ENCODE results near the gene ENTHD1.

ENTHD1 gene

GRCh38 chr22:39893526-39893925 lies at the start of gene ENTHD1:
ENTHD1 (minus strand) TSS chr22:39893760; CDS start chr22:39887748, 6,012 bp downstream.
- no peak for DNase-seq

GRCh38 chr22:39943337-39943736 lies 49.8 kb upstream of the ENTHD1 start:
- DNase-seq = peak; percentile 29

GRCh38 chr22:39942439-39943230 lies 49.1 kb upstream of the ENTHD1 start:
- no peak for DNase-seq

GRCh38 chr22:39941601-39942000 lies 48.0 kb upstream of the ENTHD1 start:
- DNase-seq = peak; percentile 88

GRCh38 chr22:39940757-39941305 lies 47.3 kb upstream of the ENTHD1 start:
- no peak for DNase-seq

- DNase-seq = no peak
Observed at GRCh38 chr22:39939830-39940229, 46.3 kb upstream of the ENTHD1 start.

GRCh38 chr22:39938509-39939111 lies 45.0 kb upstream of the ENTHD1 start:
- DNase-seq = no peak

- DNase-seq = no peak
Observed at GRCh38 chr22:39937906-39938305, 44.3 kb upstream of the ENTHD1 start.

- no peak for DNase-seq
Observed at GRCh38 chr22:39936523-39937145, 43.1 kb upstream of the ENTHD1 start.

- DNase-seq = no peak
Observed at GRCh38 chr22:39935612-39936011, 42.1 kb upstream of the ENTHD1 start.

GRCh38 chr22:39935116-39935515 lies 41.6 kb upstream of the ENTHD1 start:
- no peak for DNase-seq

- no peak for DNase-seq
Observed at GRCh38 chr22:39933741-39934140, 40.2 kb upstream of the ENTHD1 start.

GRCh38 chr22:39932918-39933649 lies 39.5 kb upstream of the ENTHD1 start:
- DNase-seq = no peak

GRCh38 chr22:39932166-39932565 lies 38.6 kb upstream of the ENTHD1 start:
- no peak for DNase-seq

- no peak for DNase-seq
Observed at GRCh38 chr22:39931251-39931650, 37.7 kb upstream of the ENTHD1 start.

GRCh38 chr22:39928536-39929520 lies 35.3 kb upstream of the ENTHD1 start:
- no peak for DNase-seq

GRCh38 chr22:39927544-39927943 lies 34.0 kb upstream of the ENTHD1 start:
- no peak for DNase-seq

GRCh38 chr22:39926753-39927152 lies 33.2 kb upstream of the ENTHD1 start:
- no peak for DNase-seq

GRCh38 chr22:39925909-39926679 lies 32.5 kb upstream of the ENTHD1 start:
- no peak for DNase-seq

GRCh38 chr22:39925273-39925672 lies 31.7 kb upstream of the ENTHD1 start:
- DNase-seq = no peak

GRCh38 chr22:39924286-39924685 lies 30.7 kb upstream of the ENTHD1 start:
- no peak for DNase-seq
